Lower leg skin (tissue), 4 donors: ENCODE results near the gene MED27. TPM values are rescaled to one million over a fixed set of nuclear protein-coding genes. Genes with fewer than 3 reads are reported as not detected.

Source experiments
- DNase-seq, 2 donors: peaks; one replicate each; pipeline ENCODE4 v3.0.0-alpha.2; 2019; ENCODE audit warnings: low spot score in 2 of 2
- H3K4me3 ChIP-seq: fragments of 200-600 bp; sonication (generic); 2 replicates; pipeline ENCODE4 v1.5.1; 2017; ENCODE audit warnings: mild to moderate bottlenecking, low read depth; ENCODE audit not compliant: poor library complexity, severe bottlenecking
- CTCF ChIP-seq, 3 donors: fragments of 450-650 bp; IDR thresholded peaks; one replicate each; pipeline ENCODE4 v1.5.1; 2016; ENCODE audit warnings: antibody characterized with exemption in 3 of 3, mild to moderate bottlenecking in 3 of 3, moderate library complexity in 2 of 3
- POLR2A ChIP-seq, 2 donors: fragments of 450-650 bp; IDR thresholded peaks; one replicate each; pipeline ENCODE4 v1.6.1; 2016 to 2017; ENCODE audit warnings: antibody characterized with exemption in 2 of 2, mild to moderate bottlenecking in 1 of 2, moderate library complexity in 1 of 2
- WGBS, 2 donors: methylation state at CpG; one replicate each; pipeline ENCODE4 v1.1.5; 2018; 5-methylcytosine and 5-hydroxymethylcytosine counted together
- intact Hi-C: fragments of 100-400 bp; cut with DNase I; formaldehyde crosslinking; loops from one replicate; pipeline ENCODE4 v1.15.0; 2023; ENCODE audit warnings: low total_unique reads
- total RNA-seq, 4 donors: library from RNA; depleted of rRNA; stranded (reverse); fragments of >200 nt; gene quantifications; one replicate each; pipeline ENCODE4 v1.1.0, GENCODE V29; 2016

MED27 gene
- total RNA-seq, 4 donors from 2014 or later, result 15.4 to 20.3 (median 16.5) TPM

GRCh38 chr9:132040808-132041207, 38.9 kb downstream of the MED27 start:
- no peak overlapping the region for H3K4me3 ChIP-seq
- intact Hi-C loops, result no loop called here
- TF ChIP-seq CTCF (IDR thresholded peaks at IDR 0.05), result no peak
- no peak for TF ChIP-seq POLR2A (IDR thresholded peaks at IDR 0.05)
- WGBS, 2 donors, result 72 to 85% methylated on average over 5 of the region's 5 CpGs
- no peak for DNase-seq

- 93 to 97% methylated on average over 10 of the region's 10 CpGs for WGBS, 2 donors
- DNase-seq, result no peak
- no peak overlapping the region for H3K4me3 ChIP-seq
- intact Hi-C loops, result no loop called here
- TF ChIP-seq CTCF (IDR thresholded peaks at IDR 0.05) (no peak), POLR2A (IDR thresholded peaks at IDR 0.05) (no peak)
Measured at GRCh38 chr9:132040246-132040645, 39.4 kb downstream of the MED27 start.

GRCh38 chr9:132039284-132039683, 40.4 kb downstream of the MED27 start:
- TF ChIP-seq CTCF (IDR thresholded peaks at IDR 0.05) (no peak), POLR2A (IDR thresholded peaks at IDR 0.05) (no peak)
- intact Hi-C loops, result no loop called here
- no peak for DNase-seq
- WGBS, 2 donors, result 94 to 96% methylated on average over 9 of the region's 9 CpGs
- no peak overlapping the region for H3K4me3 ChIP-seq

- intact Hi-C loops, result no loop called here
- WGBS, 2 donors, result 82 to 83% methylated on average over 6 of the region's 6 CpGs
- TF ChIP-seq CTCF (IDR thresholded peaks at IDR 0.05), result no peak
- TF ChIP-seq POLR2A (IDR thresholded peaks at IDR 0.05), result no peak
- H3K4me3 ChIP-seq, result no peak overlapping the region
- DNase-seq, result no peak
Measured at GRCh38 chr9:132037458-132037857, 42.2 kb downstream of the MED27 start.

- DNase-seq, result no peak
- no peak overlapping the region for H3K4me3 ChIP-seq
- 94 to 95% methylated on average over 5 of the region's 5 CpGs for WGBS, 2 donors
- intact Hi-C loops, result no loop called here
- TF ChIP-seq CTCF (IDR thresholded peaks at IDR 0.05) (no peak), POLR2A (IDR thresholded peaks at IDR 0.05) (no peak)
Measured at GRCh38 chr9:132036521-132036920, 43.1 kb downstream of the MED27 start.

- WGBS, 2 donors, result 86 to 94% methylated on average over 1 of the region's 1 CpG
- intact Hi-C loops, result no loop called here
- no peak for DNase-seq
- TF ChIP-seq POLR2A (IDR thresholded peaks at IDR 0.05) (no peak), CTCF (IDR thresholded peaks at IDR 0.05) (no peak)
- no peak overlapping the region for H3K4me3 ChIP-seq
Measured at GRCh38 chr9:132035679-132036078, 44.0 kb downstream of the MED27 start.
